ENCODE results near the gene PPIL4.

Gene PPIL4

DNA sequence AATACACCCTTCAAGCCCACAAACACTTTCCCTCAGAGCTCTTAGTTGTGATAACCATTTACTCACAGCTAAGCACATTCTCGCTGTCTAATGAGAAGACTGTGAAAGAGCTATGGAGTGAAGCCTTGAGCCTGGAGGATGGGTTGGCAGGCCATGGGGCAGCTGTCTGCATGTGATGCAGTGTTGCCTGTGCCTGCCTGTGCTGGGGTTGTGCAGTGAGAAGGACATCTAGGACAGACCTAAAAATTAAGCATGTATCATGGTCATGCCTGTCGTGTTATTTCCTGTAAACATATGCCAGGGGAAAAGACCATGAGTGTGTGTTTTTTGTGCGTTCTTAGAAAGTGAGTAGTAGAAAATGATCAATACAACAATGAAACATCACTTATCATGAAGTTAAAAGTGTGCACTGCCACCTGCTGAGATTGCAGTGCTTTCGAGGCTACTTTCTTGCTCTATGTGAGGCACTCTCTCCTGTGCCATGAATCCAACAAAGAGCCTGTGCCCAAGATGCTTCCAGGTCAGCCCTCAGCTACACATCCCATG is 53.0 kb downstream of the PPIL4 start:
- TF ChIP-seq, protein P1, sequence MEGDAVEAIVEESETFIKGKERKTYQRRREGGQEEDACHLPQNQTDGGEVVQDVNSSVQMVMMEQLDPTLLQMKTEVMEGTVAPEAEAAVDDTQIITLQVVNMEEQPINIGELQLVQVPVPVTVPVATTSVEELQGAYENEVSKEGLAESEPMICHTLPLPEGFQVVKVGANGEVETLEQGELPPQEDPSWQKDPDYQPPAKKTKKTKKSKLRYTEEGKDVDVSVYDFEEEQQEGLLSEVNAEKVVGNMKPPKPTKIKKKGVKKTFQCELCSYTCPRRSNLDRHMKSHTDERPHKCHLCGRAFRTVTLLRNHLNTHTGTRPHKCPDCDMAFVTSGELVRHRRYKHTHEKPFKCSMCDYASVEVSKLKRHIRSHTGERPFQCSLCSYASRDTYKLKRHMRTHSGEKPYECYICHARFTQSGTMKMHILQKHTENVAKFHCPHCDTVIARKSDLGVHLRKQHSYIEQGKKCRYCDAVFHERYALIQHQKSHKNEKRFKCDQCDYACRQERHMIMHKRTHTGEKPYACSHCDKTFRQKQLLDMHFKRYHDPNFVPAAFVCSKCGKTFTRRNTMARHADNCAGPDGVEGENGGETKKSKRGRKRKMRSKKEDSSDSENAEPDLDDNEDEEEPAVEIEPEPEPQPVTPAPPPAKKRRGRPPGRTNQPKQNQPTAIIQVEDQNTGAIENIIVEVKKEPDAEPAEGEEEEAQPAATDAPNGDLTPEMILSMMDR (IDR thresholded peaks at IDR 0.05; ENCODE audit: extremely low read depth, missing control alignments): no peak
- DNase-seq (ENCODE audit: low spot score): no peak

DNA sequence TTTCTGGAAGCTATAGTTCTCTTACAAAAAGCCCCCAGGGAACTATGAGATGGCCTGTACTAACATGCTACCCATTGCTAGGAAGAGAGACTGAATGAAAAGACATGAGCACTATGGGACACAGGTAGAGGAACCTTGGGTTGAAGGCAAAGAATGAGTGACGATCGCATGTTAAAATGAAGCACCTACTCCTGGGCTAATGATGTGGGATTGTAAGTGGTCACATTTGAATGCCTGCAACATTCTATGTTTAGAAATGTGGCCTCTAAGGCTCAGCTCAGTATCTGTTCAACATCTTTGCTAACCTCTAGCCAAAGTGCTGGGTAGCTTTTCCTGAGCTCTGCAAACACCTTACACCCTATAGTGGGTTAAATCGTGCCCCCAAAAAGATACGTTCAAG is 55.9 kb downstream of the PPIL4 start:
- TF ChIP-seq, protein P1 (IDR thresholded peaks at IDR 0.05; ENCODE audit: extremely low read depth, missing control alignments): no peak
- DNase-seq (ENCODE audit: low spot score): no peak

DNA sequence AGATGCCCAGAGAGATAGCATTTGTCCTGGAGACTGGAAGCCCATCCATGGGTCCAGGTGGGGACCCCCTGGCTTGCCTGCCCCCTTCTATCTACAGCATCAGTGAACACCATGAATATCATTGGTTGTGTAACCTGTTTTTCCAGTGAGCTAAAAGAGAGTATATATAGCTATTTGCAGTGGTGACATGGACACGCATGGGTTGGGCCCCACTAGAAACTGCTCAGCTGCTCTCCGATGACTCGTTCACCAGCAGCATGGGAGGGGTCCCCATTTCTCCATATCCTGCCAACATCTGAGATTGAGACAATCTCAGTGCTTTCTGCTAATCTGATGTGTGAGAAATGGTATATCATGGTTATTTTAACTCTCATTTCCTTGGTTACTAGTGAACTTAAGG is 57.0 kb downstream of the PPIL4 start:
- TF ChIP-seq, protein P1 (IDR thresholded peaks at IDR 0.05; ENCODE audit: extremely low read depth, missing control alignments): no peak
- DNase-seq (ENCODE audit: low spot score): peak; percentile 29

DNA sequence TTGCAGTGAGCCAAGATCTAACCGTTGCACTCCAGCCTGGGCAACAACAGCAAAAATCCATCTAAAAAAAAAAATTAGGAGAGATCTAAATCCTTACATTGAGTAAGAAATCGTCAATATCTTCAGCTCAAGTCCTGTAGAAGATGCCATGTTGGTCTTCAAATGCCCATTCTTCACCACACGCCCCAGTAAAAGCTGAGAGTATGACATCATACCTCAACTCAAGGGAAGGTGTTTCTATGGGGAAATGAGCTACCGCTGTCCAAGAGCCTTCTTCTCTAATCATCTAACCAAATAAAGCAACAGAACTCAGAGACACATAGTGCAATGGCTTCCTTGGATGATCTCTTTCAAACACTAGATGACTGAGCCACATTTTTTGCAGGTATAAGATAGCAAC is 58.5 kb downstream of the PPIL4 start:
- TF ChIP-seq, protein P1 (IDR thresholded peaks at IDR 0.05; ENCODE audit: extremely low read depth, missing control alignments): no peak
- no peak for DNase-seq (ENCODE audit: low spot score)

DNA sequence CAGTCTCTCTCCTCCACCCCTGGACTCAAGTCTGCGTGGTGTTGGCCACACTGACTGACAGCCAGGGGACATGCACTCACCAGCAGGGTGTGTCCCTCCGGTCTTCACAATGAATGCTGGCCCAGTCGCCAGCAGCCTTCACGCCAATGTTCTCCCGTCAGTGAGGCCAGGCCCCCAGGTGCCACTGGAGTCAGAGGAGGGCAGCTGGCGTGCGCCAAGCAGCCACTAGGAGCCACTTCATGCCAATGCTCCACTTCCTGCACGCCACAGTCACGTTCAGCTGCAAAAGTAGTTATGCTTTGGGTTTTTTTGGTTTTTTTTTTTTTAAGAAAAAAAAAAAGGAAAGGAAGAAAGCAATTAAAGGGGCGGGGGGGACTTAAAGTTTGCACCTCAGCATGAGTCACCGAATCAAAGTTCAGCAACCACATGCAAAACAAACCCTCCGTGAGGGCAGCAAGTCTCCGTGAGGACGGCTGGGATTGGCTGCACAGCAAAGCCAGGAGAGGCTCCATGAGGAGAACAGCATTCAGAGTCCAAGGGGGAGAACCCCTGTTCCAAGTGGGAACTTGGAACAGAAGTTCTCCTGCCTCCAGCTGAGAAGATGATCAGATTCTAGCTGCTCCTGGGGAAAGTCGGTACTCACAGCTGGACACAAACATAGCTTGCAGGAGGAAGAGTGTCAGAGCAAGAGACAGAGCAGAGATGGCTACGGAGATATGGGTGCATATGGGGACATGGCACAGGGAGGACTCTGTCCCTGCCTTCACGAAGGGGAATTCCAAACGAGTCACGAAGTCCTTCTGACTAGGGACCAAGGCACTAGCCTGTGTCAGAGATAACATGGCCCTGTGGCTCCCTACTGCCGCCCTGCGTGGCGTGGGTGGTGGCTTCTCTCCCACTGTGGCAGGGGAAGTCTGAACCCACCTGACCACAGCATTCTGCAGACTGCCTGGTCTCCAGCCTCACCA is 60.8 kb downstream of the PPIL4 start, which contains the start of gene ZC3H12D:
ZC3H12D (minus strand) TSS at position 282 of the 968 bp plus-strand sequence. CDS start 10,471 bp downstream, outside the sequence.
- DNase-seq (ENCODE audit: low spot score): peak; percentile 54
- TF ChIP-seq, protein P1 (IDR thresholded peaks at IDR 0.05; ENCODE audit: extremely low read depth, missing control alignments): peak; percentile 40

DNA sequence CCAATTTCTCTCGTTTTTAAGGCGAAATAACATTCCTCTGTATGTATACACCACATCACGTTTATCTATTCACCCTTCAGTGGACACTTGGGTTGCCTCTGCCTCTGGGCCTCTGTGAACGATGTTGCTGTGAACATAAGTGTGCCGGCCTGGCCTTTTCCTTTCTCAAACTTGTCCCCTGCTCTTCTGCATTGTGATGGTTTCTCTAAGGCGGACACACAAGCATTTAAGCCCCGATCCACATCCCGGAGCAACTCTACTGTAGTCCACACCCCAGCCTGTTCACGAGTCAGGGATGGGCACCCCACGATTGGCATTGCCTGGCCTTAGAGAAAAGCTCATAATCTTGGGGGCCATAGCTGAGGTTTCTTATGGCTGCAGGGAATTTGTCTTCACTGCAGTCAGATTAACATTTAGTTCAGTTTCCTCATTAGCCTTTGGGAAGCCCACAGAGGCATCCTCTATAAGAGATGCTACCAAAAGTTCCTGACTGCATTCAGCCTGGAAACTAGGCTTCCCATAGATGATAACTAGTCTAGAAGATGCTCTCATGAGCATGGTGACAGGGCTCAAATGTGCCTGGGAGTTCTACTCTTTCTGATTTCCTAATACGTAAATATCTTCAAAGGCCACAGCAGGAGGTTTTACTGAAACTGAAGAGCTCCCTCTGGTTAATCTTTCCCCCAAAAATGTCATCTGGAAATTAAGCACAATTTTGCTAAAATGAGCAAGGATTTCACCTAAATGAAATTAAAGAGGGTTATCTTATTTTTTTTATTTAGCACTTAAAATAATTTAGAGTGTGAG is 61.8 kb downstream of the PPIL4 start:
- TF ChIP-seq, protein P1 (IDR thresholded peaks at IDR 0.05; ENCODE audit: extremely low read depth, missing control alignments): no peak
- DNase-seq (ENCODE audit: low spot score): no peak
